GM12801 (cell line): ENCODE measurements around the gene COLQ.

Source experiments
- TF ChIP-seq, protein P1 (sequence below): IDR thresholded peaks from one replicate; pipeline ENCODE4 v1.5.1; 2011; ENCODE audit warnings: control low read depth; ENCODE audit not compliant: insufficient read length; ENCODE audit errors: extremely low read depth

The COLQ gene

DNA sequence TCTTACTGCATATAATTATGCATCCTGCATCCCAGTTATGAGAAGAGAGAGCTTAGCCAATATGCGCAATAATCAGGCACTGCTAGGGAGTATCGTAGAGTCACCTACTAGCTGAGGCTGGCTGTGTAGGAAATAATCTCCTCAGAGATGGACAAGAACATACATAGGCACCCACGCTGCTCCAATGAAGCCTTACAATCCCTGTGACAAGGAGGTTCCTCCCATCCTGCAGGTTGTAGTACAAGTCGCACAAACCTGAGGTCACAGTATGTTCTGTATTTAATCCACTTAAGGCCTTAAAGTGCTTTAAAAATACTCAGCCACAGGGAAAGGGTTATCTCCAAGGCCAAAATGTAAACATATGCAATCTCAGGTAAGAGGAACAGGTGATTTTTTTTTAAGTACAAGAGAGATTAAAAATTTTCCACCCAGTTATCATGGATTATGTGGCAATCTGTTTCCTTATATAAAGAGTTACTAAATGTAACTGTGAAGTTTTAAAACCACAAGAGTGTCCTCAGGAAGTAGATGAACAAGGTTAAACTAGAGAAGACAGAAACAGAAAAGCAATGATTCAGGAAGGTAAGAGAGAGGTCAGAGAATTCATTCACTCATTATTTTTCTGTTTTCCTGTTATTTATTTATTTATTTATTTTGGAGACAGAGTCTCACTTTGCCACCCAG lies 7.5 kb upstream of the COLQ start:
- TF ChIP-seq, protein P1, sequence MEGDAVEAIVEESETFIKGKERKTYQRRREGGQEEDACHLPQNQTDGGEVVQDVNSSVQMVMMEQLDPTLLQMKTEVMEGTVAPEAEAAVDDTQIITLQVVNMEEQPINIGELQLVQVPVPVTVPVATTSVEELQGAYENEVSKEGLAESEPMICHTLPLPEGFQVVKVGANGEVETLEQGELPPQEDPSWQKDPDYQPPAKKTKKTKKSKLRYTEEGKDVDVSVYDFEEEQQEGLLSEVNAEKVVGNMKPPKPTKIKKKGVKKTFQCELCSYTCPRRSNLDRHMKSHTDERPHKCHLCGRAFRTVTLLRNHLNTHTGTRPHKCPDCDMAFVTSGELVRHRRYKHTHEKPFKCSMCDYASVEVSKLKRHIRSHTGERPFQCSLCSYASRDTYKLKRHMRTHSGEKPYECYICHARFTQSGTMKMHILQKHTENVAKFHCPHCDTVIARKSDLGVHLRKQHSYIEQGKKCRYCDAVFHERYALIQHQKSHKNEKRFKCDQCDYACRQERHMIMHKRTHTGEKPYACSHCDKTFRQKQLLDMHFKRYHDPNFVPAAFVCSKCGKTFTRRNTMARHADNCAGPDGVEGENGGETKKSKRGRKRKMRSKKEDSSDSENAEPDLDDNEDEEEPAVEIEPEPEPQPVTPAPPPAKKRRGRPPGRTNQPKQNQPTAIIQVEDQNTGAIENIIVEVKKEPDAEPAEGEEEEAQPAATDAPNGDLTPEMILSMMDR, result no peak

DNA sequence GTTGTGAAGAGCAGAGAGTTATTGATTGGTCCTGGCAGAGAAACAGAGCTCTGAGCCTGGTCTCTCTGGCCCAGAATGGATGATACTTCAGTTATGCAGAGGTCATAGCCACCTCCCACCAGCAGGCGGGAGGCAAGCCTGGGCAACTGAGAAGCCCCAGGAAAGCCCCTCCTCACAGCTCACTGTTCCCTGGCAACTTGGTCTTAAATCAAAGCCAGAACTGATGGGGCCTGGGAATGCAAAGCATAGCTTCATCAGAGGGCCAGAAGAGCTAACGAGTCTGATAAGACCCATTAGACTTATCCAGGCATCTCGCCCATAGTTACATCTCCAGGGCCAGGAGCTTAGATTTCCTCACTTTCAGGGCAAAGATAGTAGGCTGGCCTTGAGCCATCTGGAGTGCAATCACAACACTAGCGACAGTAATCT lies 5.5 kb upstream of the COLQ start:
- TF ChIP-seq, protein P1, result no peak

- TF ChIP-seq, protein P1, result no peak
Measured at GRCh38 chr3:15525790-15526189, 4.3 kb upstream of the COLQ start.

- TF ChIP-seq, protein P1, result no peak
Measured at GRCh38 chr3:15523660-15524417, 2.3 kb upstream of the COLQ start.

GRCh38 chr3:15522016-15522415 lies 510 bp upstream of the COLQ start:
- TF ChIP-seq, protein P1, result no peak

DNA sequence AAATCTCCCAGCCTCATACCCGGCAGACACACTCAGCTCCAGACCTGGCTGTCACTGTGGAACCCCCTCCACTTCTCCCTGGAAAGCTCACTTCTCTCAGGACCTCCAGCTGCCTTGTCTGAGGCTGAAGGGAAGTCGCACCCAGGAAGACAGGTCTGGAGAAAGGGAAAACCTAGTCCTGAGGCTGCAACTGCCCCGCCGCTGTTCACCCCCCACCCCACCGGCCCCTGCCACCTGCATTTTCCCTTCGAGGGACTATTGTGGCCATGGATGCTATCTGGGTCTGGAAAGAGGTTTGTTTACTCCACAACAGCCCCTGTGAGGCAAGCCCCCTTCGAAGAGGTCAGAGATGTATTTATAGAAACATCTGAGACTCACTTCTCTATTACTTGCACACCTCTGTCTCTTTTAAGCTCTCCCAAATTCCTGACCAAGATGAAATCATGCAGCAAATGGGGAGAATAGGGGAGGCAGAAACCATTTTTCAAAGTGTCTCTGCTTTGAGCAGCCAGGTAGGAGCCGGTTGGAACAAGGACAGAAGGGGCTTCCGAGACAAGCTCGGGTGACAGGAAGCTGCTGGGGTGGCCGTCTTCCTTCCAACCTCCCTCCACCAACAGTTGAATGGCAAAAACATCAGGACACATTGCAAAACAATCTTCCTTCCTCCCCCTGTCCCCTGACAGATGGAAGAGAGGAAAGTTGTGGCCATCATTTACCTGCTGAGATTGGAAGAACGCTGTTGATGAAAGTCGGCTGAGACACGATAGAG lies 518 bp downstream of the COLQ start:
- TF ChIP-seq, protein P1, result no peak

DNA sequence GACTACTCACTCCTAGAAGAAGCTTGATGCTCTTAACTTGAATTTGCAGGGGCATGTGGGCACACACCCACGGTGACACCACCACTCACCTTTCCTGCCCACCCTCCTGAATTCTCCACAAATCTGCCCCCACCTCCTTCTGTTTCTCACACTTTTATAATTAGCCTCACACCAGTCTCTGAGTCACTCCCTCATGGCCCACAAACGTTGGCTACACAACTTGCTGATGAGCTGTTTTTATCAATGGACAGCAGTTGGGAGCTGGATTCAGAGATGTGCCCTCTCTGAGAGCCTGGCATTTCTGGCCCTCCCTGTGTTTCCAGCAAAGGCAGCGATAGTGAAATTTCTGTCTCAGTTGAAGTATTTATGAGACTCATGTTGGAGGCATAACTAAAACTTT lies 1.3 kb downstream of the COLQ start:
- TF ChIP-seq, protein P1, result no peak
